IPS-20b (cell line): Measurements from ENCODE around the gene ZNF620.
"Not testable (repeated sequence)": the region's sequence is repeated elsewhere in the genome, so short reads cannot be mapped to it uniquely, and the experiment has no call there.

Experiments used
- H3K27ac ChIP-seq: one replicate; pipeline ENCODE4 v1.5.1; 2013; ENCODE audit warnings: low read length
- H3K27me3 ChIP-seq: 2 replicates; pipeline ENCODE4 v1.6.1; 2013; ENCODE audit warnings: mild to moderate bottlenecking, low read length, inconsistent platforms; ENCODE audit not compliant: insufficient read depth
- H3K36me3 ChIP-seq: 2 replicates; pipeline ENCODE4 v1.6.1; 2013; ENCODE audit warnings: low read depth, mild to moderate bottlenecking, inconsistent platforms, low read length, moderate library complexity; ENCODE audit not compliant: insufficient read depth
- H3K4me1 ChIP-seq: 2 replicates; pipeline ENCODE4 v1.6.1; 2013; ENCODE audit warnings: mild to moderate bottlenecking, control low read depth, inconsistent platforms, low read length, moderate library complexity; ENCODE audit not compliant: insufficient read depth
- H3K4me3 ChIP-seq: 2 replicates; pipeline ENCODE4 v1.5.1; 2013; ENCODE audit warnings: mild to moderate bottlenecking, low read length, inconsistent platforms
- H3K9ac ChIP-seq: 2 replicates; pipeline ENCODE4 v1.6.1; 2013; ENCODE audit warnings: low read depth, mild to moderate bottlenecking, inconsistent platforms, low read length, moderate library complexity
- H3K9me3 ChIP-seq: 2 replicates; pipeline ENCODE4 v1.6.1; 2013; ENCODE audit warnings: mild to moderate bottlenecking, low read depth, low read length, inconsistent platforms; ENCODE audit not compliant: insufficient read depth

The ZNF620 gene

GRCh38 chr3:40550167-40550566 lies 44.3 kb downstream of the ZNF620 start:
- no peak overlapping the region for H3K27ac ChIP-seq
- no peaks in the 10 kb centered on the region for H3K27me3 ChIP-seq
- no peak overlapping the region for H3K4me3 ChIP-seq
- peaks cover 10% of the 10 kb centered on the region; the same call in 1 of the 2 replicates for H3K9me3 ChIP-seq
- H3K9ac ChIP-seq, result no peak overlapping the region
- no peaks in the 10 kb centered on the region for H3K4me1 ChIP-seq
- H3K36me3 ChIP-seq, result no peaks in the 10 kb centered on the region

- H3K27ac ChIP-seq, result no peak overlapping the region
- H3K9ac ChIP-seq, result no peak overlapping the region
- H3K9me3 ChIP-seq, result peaks cover 13% of the 10 kb centered on the region; the same call in 1 of the 2 replicates
- no peaks in the 10 kb centered on the region for H3K27me3 ChIP-seq
- H3K4me1 ChIP-seq, result no peaks in the 10 kb centered on the region
- no peak overlapping the region for H3K4me3 ChIP-seq
- H3K36me3 ChIP-seq, result no peaks in the 10 kb centered on the region
These were observed 51.8 kb downstream of the ZNF620 start for GRCh38 chr3:40557575-40558161.

GRCh38 chr3:40562482-40562881 lies 56.6 kb downstream of the ZNF620 start:
- not testable (repeated sequence) for H3K36me3 ChIP-seq, H3K4me3 ChIP-seq

GRCh38 chr3:40565629-40566028 lies 59.8 kb downstream of the ZNF620 start:
- not testable (repeated sequence) for H3K4me3 ChIP-seq, H3K27me3 ChIP-seq, H3K9ac ChIP-seq, H3K4me1 ChIP-seq, H3K27ac ChIP-seq, H3K36me3 ChIP-seq
- H3K9me3 ChIP-seq, result peaks cover 12% of the 10 kb centered on the region; the same call in 1 of the 2 replicates

More at GRCh38 chr3:40562482-40562881, 56.6 kb downstream of the ZNF620 start:
- H3K4me1 ChIP-seq, H3K9ac ChIP-seq, H3K27ac ChIP-seq, H3K27me3 ChIP-seq: not testable (repeated sequence)
- H3K9me3 ChIP-seq, result peaks cover 13% of the 10 kb centered on the region; the same call in 1 of the 2 replicates

GRCh38 chr3:40566694-40567093 lies 60.9 kb downstream of the ZNF620 start:
- no peak overlapping the region for H3K4me3 ChIP-seq
- peaks cover 6% of the 10 kb centered on the region; the same call in 1 of the 2 replicates for H3K4me1 ChIP-seq
- peaks cover 10% of the 10 kb centered on the region; the same call in 1 of the 2 replicates for H3K9me3 ChIP-seq
- H3K27ac ChIP-seq, result no peak overlapping the region
- no peaks in the 10 kb centered on the region for H3K27me3 ChIP-seq
- H3K9ac ChIP-seq, result no peak overlapping the region
- no peaks in the 10 kb centered on the region for H3K36me3 ChIP-seq
